ENCODE measurements around the gene STRA6. TPM values are rescaled to one million over a fixed set of nuclear protein-coding genes. Genes with fewer than 3 reads are reported as not detected.

The STRA6 gene
- total and polyA plus RNA-seq, 2 donors (not counting 1 experiment from before 2014, with no cell fraction given): not detected

- Histone ChIP-seq H3K9me3 (ENCODE audit: control extremely low read depth in 1 of 3, control insufficient read depth in 2 of 3, insufficient read depth in 1 of 3, low read length in 2 of 3) (no peaks in the 10 kb centered on the region), H3K4me3 (ENCODE audit: control extremely low read depth in 1 of 5, extremely low read depth in 1 of 5, insufficient read depth in 1 of 5, low read depth in 2 of 5, low read length in 4 of 5) (no peak overlapping the region), H3K27me3 (replicated peaks in 1 of 4; ENCODE audit: control extremely low read depth in 1 of 4, control insufficient read depth in 3 of 4, insufficient read depth in 4 of 4, low read length in 3 of 4) (peaks cover 0 to 18% (median 5%) of the 10 kb centered on the region in 4 experiments), H3K79me2 (ENCODE audit: control insufficient read depth, insufficient read depth, low read length) (no peaks in the 10 kb centered on the region), H3K36me3 (replicated peaks in 1 of 2; ENCODE audit: control extremely low read depth in 1 of 2, control insufficient read depth in 1 of 2, extremely low read depth in 1 of 2, insufficient read depth in 2 of 2, low read length in 1 of 2) (no peaks in the 10 kb centered on the region), H3K4me2 (replicated peaks; ENCODE audit: low read depth, low read length, poor library complexity, severe bottlenecking) (no peak overlapping the region), H4K20me1 (ENCODE audit: control insufficient read depth, insufficient read depth, low read length, poor library complexity, severe bottlenecking) (no peaks in the 10 kb centered on the region), H3K4me1 (ENCODE audit: control insufficient read depth in 2 of 2, insufficient read depth in 2 of 2, low read length in 2 of 2) (no peaks in the 10 kb centered on the region), H2AFZ (ENCODE audit: insufficient read depth, low read depth, low read length, poor library complexity, severe bottlenecking) (no peak overlapping the region), H3K27ac (ENCODE audit: low read length in 2 of 2) (no peak overlapping the region), H3K9ac (ENCODE audit: low read length) (no peak overlapping the region)
- DNase-seq: no peak
- no peak for ATAC-seq (ENCODE audit: low read depth)
- POLR2A ChIA-PET: no interaction called here
- H3K27ac Mint-ChIP-seq: no peak overlapping the region
- 81% methylated on average over 10 of the region's 11 CpGs for WGBS (ENCODE audit: insufficient coverage)
- H3K4me3 Mint-ChIP-seq: no peak overlapping the region
- intact Hi-C loops (cut with micrococcal nuclease): no loop called here
- CTCF ChIA-PET: interaction anchor here (1.0 kb wide), 1 partner anchor 16 kb away, joined by 3 read pairs; no protein-coding TSS in a partner anchor
- TF ChIP-seq, protein P1, sequence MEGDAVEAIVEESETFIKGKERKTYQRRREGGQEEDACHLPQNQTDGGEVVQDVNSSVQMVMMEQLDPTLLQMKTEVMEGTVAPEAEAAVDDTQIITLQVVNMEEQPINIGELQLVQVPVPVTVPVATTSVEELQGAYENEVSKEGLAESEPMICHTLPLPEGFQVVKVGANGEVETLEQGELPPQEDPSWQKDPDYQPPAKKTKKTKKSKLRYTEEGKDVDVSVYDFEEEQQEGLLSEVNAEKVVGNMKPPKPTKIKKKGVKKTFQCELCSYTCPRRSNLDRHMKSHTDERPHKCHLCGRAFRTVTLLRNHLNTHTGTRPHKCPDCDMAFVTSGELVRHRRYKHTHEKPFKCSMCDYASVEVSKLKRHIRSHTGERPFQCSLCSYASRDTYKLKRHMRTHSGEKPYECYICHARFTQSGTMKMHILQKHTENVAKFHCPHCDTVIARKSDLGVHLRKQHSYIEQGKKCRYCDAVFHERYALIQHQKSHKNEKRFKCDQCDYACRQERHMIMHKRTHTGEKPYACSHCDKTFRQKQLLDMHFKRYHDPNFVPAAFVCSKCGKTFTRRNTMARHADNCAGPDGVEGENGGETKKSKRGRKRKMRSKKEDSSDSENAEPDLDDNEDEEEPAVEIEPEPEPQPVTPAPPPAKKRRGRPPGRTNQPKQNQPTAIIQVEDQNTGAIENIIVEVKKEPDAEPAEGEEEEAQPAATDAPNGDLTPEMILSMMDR (IDR thresholded peaks at IDR 0.05): no peak
- TF ChIP-seq EZH2 (IDR thresholded peaks at IDR 0.05; ENCODE audit: borderline replicate concordance, insufficient read depth, low read depth, low read length, poor library complexity, severe bottlenecking): no peak
- peaks cover 8% of the 10 kb centered on the region for H3K4me1 Mint-ChIP-seq
- H3K9me3 Mint-ChIP-seq (ENCODE audit: insufficient read depth): no peaks in the 10 kb centered on the region
- peaks cover 51% of the 10 kb centered on the region for H3K27me3 Mint-ChIP-seq
Observed at GRCh38 chr15:74242441-74243185, 40.0 kb upstream of the STRA6 start.

DNA sequence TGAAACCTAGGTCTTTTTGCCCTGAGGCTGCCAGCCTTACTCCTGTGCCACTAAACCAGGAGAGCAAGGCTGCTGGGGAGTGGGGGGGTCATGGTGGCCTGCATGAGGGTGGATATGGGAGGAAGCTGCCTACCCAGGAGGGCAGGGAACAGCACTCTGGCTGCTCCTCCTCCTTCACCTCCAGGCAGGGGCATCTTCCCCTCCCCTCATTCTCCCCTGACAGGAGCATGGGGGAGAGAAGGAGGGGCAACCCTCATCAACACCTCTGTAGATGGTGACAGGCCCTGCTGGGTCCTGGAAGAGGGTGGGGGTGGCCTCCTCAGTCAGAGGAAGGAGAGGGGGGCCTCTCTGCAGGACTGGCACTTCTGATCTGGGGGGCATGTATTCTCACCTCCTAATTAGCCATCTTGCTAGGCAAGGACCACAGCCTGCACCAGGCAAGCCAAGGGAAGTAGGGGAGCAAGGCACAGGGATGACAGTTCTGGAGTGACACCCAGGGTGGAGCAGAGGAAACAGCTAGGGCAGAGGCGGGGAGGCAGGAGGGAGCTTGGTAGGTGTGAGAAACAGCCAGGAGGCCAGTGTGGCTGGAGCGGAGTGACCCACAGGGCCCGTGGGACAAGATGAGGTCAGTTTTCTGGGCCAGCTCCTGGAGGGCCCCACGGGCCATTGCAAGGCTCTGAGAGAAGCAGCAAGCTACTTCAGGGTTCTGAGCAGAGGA is 38.5 kb upstream of the STRA6 start:
- Histone ChIP-seq H3K9me3 (ENCODE audit: control extremely low read depth in 1 of 3, control insufficient read depth in 2 of 3, insufficient read depth in 1 of 3, low read length in 2 of 3) (no peaks in the 10 kb centered on the region), H3K27me3 (replicated peaks in 1 of 4; ENCODE audit: control extremely low read depth in 1 of 4, control insufficient read depth in 3 of 4, insufficient read depth in 4 of 4, low read length in 3 of 4) (peaks cover 0 to 18% (median 5%) of the 10 kb centered on the region in 4 experiments), H2AFZ (ENCODE audit: insufficient read depth, low read depth, low read length, poor library complexity, severe bottlenecking) (no peak overlapping the region), H3K36me3 (replicated peaks in 1 of 2; ENCODE audit: control extremely low read depth in 1 of 2, control insufficient read depth in 1 of 2, extremely low read depth in 1 of 2, insufficient read depth in 2 of 2, low read length in 1 of 2) (no peaks in the 10 kb centered on the region), H4K20me1 (ENCODE audit: control insufficient read depth, insufficient read depth, low read length, poor library complexity, severe bottlenecking) (no peaks in the 10 kb centered on the region), H3K4me2 (replicated peaks; ENCODE audit: low read depth, low read length, poor library complexity, severe bottlenecking) (no peak overlapping the region), H3K79me2 (ENCODE audit: control insufficient read depth, insufficient read depth, low read length) (no peaks in the 10 kb centered on the region), H3K4me1 (ENCODE audit: control insufficient read depth in 2 of 2, insufficient read depth in 2 of 2, low read length in 2 of 2) (peaks cover 0 to 5% of the 10 kb centered on the region in 2 donors), H3K27ac (ENCODE audit: low read length in 2 of 2) (no peak overlapping the region), H3K9ac (ENCODE audit: low read length) (no peak overlapping the region), H3K4me3 (ENCODE audit: control extremely low read depth in 1 of 5, extremely low read depth in 1 of 5, insufficient read depth in 1 of 5, low read depth in 2 of 5, low read length in 4 of 5) (no peak overlapping the region)
- WGBS (ENCODE audit: insufficient coverage): 76% methylated on average over 4 of the region's 4 CpGs
- H3K4me1 Mint-ChIP-seq: peaks cover 13% of the 10 kb centered on the region
- TF ChIP-seq, protein P1 (IDR thresholded peaks at IDR 0.05): no peak
- TF ChIP-seq EZH2 (IDR thresholded peaks at IDR 0.05; ENCODE audit: borderline replicate concordance, insufficient read depth, low read depth, low read length, poor library complexity, severe bottlenecking): no peak
- intact Hi-C loops (cut with micrococcal nuclease): no loop called here
- no peaks in the 10 kb centered on the region for H3K9me3 Mint-ChIP-seq (ENCODE audit: insufficient read depth)
- CTCF ChIA-PET: no interaction called here
- no peak for ATAC-seq (ENCODE audit: low read depth)
- POLR2A ChIA-PET: no interaction called here
- no peak overlapping the region for H3K4me3 Mint-ChIP-seq
- no peak overlapping the region for H3K27ac Mint-ChIP-seq
- peaks cover 39% of the 10 kb centered on the region for H3K27me3 Mint-ChIP-seq
- no peak for DNase-seq
